ENCODE results near the gene ZFP30. TPM values are rescaled to one million over a fixed set of nuclear protein-coding genes. Genes with fewer than 3 reads are reported as not detected.

Gene ZFP30
- total and polyA plus RNA-seq, 2 of the 13 experiments (the other 11 are each of a cell fraction or from before 2014, with no cell fraction given), result 3.4 to 19.2 TPM

- TF ChIP-seq ZBTB4 (CRISPR knock-in tag; IDR thresholded peaks at IDR 0.05; ENCODE audit: borderline replicate concordance) (no peak), TAF1 (CRISPR knock-in tag; IDR thresholded peaks at IDR 0.05) (no peak), ZNF776 (CRISPR knock-in tag; IDR thresholded peaks at IDR 0.05) (no peak), SMAD3 (CRISPR knock-in tag; IDR thresholded peaks at IDR 0.05) (0 out of 2 replicates have a peak, but pooled peaks have one; percentile 11), NR2F2 (IDR thresholded peaks at IDR 0.05; ENCODE audit: borderline replicate concordance, low read depth) (peak; percentile 2; the same call in 1 of the 2 replicates), CBX5 (CRISPR knock-in tag; IDR thresholded peaks at IDR 0.05; ENCODE audit: borderline replicate concordance) (no peak), MNT (IDR thresholded peaks at IDR 0.05) (peak; percentile 12; the same call in 1 of the 2 replicates), ZNF317 (CRISPR knock-in tag; IDR thresholded peaks at IDR 0.05) (no peak), BRD4 (CRISPR knock-in tag; IDR thresholded peaks at IDR 0.05) (no peak), FIP1L1 (IDR thresholded peaks at IDR 0.05; ENCODE audit: borderline replicate concordance, insufficient read depth, low read depth, low read length) (no peak), TOPORS (CRISPR knock-in tag; IDR thresholded peaks at IDR 0.05) (no peak), ARNT (IDR thresholded peaks at IDR 0.05) (no peak), ZNF703 (CRISPR knock-in tag; IDR thresholded peaks at IDR 0.05; ENCODE audit: borderline replicate concordance) (no peak), TEF (CRISPR knock-in tag; IDR thresholded peaks at IDR 0.05) (no peak), FOXJ3 (CRISPR knock-in tag; IDR thresholded peaks at IDR 0.05; ENCODE audit: borderline replicate concordance) (no peak), SMAD9 (CRISPR knock-in tag; IDR thresholded peaks at IDR 0.05) (no peak), EED (CRISPR knock-in tag; IDR thresholded peaks at IDR 0.05) (no peak), ZNF34 (CRISPR knock-in tag; IDR thresholded peaks at IDR 0.05; ENCODE audit: borderline replicate concordance) (no peak), SNRNP70 (IDR thresholded peaks at IDR 0.05; ENCODE audit: low read depth, low read length) (no peak), ZNF263 (CRISPR knock-in tag; IDR thresholded peaks at IDR 0.05) (no peak), CC2D1A (CRISPR knock-in tag; IDR thresholded peaks at IDR 0.05) (no peak), ZNF781 (CRISPR knock-in tag; IDR thresholded peaks at IDR 0.05; ENCODE audit: borderline replicate concordance, not compliant biosample characterization) (no peak), TBX3 (IDR thresholded peaks at IDR 0.05; ENCODE audit: borderline replicate concordance) (no peak)
- TF ChIP-seq, protein P1, sequence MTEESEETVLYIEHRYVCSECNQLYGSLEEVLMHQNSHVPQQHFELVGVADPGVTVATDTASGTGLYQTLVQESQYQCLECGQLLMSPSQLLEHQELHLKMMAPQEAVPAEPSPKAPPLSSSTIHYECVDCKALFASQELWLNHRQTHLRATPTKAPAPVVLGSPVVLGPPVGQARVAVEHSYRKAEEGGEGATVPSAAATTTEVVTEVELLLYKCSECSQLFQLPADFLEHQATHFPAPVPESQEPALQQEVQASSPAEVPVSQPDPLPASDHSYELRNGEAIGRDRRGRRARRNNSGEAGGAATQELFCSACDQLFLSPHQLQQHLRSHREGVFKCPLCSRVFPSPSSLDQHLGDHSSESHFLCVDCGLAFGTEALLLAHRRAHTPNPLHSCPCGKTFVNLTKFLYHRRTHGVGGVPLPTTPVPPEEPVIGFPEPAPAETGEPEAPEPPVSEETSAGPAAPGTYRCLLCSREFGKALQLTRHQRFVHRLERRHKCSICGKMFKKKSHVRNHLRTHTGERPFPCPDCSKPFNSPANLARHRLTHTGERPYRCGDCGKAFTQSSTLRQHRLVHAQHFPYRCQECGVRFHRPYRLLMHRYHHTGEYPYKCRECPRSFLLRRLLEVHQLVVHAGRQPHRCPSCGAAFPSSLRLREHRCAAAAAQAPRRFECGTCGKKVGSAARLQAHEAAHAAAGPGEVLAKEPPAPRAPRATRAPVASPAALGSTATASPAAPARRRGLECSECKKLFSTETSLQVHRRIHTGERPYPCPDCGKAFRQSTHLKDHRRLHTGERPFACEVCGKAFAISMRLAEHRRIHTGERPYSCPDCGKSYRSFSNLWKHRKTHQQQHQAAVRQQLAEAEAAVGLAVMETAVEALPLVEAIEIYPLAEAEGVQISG (CRISPR knock-in tag; IDR thresholded peaks at IDR 0.05), result no peak
Observed at GRCh38 chr19:37594982-37595382, 60.3 kb downstream of the ZFP30 start (continued).
